Mammary epithelial cell (primary cell): Measurements from ENCODE around the gene CLCN7.

Experiments
- EZH2 ChIP-seq: IDR thresholded peaks from 2 replicates; pipeline ENCODE4 v1.6.1; 2012; ENCODE audit warnings: low read length, inconsistent platforms, borderline replicate concordance
- TF ChIP-seq, protein P1 (sequence below), 2 donors: IDR thresholded peaks in 1 of 2; conservative IDR thresholded peaks in 1 of 2; 2 replicates each; pipeline ENCODE4 v1.5.1; 2011 to 2012; ENCODE audit warnings: inconsistent platforms in 2 of 2, low read length in 2 of 2, mild to moderate bottlenecking in 2 of 2, control low read depth in 1 of 2, low read depth in 1 of 2; ENCODE audit not compliant: insufficient read depth in 1 of 2; ENCODE audit errors: extremely low read depth in 1 of 2

DNA sequence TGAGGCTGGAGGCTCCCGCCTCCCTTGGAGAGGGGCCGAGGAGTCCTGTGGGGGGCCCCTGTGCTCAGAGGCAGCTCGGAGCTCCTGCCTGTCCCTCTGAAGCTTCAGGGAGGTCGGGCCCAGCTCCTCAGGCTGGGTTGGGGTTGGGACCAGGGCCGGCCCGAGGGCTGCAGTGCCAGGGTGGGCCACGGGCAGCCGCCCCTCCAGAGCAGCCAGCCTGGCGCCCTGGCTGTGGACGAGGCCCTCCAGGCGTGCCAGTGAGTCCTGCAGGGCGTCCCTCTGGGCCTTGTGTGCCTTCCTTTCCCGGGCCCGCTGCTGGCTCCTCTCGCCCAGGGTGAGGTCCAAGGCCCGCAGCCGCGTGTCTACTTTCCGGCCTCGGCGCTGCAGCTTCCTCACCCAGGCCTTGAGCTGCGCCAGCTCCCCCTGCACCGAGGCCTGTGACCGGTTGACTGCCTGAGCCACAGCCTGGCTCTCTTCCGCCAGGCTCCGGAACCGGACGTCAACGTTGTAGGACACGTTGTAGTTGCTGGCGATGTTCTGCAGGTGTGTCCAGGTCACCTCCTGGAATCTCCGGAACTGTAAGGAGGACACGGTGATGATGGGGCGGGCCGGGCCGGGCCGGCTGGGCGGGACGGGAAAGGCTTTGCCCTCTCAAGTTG lies 12.7 kb upstream of the CLCN7 start:
- TF ChIP-seq, protein P1, sequence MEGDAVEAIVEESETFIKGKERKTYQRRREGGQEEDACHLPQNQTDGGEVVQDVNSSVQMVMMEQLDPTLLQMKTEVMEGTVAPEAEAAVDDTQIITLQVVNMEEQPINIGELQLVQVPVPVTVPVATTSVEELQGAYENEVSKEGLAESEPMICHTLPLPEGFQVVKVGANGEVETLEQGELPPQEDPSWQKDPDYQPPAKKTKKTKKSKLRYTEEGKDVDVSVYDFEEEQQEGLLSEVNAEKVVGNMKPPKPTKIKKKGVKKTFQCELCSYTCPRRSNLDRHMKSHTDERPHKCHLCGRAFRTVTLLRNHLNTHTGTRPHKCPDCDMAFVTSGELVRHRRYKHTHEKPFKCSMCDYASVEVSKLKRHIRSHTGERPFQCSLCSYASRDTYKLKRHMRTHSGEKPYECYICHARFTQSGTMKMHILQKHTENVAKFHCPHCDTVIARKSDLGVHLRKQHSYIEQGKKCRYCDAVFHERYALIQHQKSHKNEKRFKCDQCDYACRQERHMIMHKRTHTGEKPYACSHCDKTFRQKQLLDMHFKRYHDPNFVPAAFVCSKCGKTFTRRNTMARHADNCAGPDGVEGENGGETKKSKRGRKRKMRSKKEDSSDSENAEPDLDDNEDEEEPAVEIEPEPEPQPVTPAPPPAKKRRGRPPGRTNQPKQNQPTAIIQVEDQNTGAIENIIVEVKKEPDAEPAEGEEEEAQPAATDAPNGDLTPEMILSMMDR (conservative IDR thresholded peaks at IDR 0.05 in 1 of 2, IDR thresholded peaks at IDR 0.05 in 1 of 2; ENCODE audit: extremely low read depth in 1 of 2, insufficient read depth in 1 of 2, low read depth in 1 of 2, low read length in 2 of 2) = no peak
- TF ChIP-seq EZH2 = no peak
